Measurements from ENCODE around the gene FARP1.
"Not testable (repeated sequence)": the region's sequence is repeated elsewhere in the genome, so short reads cannot be mapped to it uniquely, and the experiment has no call there.

The FARP1 gene

GRCh38 chr13:98228661-98229341, 85.9 kb downstream of the FARP1 start:
- DNase-seq (ENCODE audit: low read depth in 2 of 2), result no peak

- DNase-seq (ENCODE audit: low read depth in 2 of 2), result not testable (repeated sequence)
Observed at GRCh38 chr13:98230762-98231161, 87.9 kb downstream of the FARP1 start.

GRCh38 chr13:98232456-98232855, 89.6 kb downstream of the FARP1 start:
- DNase-seq (ENCODE audit: low read depth in 2 of 2), result no peak

GRCh38 chr13:98233127-98233526, 90.2 kb downstream of the FARP1 start:
- no peak for DNase-seq (ENCODE audit: low read depth in 2 of 2)

DNA sequence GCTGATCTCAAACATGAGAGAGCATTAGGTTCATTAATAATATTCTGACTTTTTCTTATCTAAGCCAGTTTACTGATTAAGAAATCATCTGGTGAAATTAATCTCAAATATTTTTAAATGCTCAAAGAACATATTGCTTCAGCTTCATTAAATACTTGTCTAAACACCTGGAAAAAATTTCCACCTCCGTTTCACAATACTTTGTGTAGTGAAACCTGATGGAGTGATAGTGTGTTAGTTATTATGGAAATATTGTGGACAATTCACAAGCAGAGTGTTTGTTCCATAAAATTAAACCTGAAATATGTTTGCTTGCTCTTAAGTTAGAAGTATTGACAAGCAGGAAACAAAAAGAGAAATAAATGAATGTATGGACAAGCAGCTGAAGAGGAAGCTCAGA, 91.5 kb downstream of the FARP1 start:
- no peak for DNase-seq (ENCODE audit: low read depth in 2 of 2)

DNA sequence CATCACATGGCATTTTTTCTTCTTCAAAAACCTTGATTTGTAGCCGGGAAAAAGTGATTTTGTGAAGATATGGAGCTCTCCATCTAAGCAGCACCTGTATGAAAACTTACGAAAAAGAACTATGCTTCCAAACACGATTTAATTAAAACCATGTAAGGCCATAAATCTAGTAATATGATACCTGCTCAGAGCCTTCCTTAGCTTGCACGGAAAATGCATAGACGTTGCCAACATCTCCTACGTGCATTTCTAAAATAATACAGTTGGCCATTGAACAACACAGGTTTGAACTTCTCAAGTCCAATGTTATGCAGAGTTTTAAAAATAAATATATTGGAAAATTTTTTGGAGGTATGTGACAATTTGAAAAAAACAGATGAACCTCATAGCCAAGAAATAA, 93.3 kb downstream of the FARP1 start:
- no peak for DNase-seq (ENCODE audit: low read depth in 2 of 2)

DNA sequence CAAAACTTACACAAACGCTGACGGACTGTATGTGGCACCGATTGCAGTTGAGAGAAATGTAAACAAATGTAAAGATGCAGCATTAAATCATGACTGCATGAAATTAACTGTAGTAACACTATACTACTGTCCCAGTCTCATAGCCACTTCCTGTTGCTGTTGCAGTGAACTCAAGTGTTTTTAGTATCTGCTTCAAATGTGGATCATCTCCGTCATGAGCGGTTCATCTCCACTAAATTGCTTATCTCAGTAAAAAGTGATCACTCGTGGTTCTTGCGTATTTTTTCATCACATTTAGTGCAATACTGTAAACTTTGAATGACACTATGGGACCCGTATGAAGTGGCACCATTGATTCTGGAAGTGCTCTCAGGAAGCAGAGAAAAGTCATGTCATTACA, 94.4 kb downstream of the FARP1 start:
- DNase-seq (ENCODE audit: low read depth in 2 of 2), result no peak

DNA sequence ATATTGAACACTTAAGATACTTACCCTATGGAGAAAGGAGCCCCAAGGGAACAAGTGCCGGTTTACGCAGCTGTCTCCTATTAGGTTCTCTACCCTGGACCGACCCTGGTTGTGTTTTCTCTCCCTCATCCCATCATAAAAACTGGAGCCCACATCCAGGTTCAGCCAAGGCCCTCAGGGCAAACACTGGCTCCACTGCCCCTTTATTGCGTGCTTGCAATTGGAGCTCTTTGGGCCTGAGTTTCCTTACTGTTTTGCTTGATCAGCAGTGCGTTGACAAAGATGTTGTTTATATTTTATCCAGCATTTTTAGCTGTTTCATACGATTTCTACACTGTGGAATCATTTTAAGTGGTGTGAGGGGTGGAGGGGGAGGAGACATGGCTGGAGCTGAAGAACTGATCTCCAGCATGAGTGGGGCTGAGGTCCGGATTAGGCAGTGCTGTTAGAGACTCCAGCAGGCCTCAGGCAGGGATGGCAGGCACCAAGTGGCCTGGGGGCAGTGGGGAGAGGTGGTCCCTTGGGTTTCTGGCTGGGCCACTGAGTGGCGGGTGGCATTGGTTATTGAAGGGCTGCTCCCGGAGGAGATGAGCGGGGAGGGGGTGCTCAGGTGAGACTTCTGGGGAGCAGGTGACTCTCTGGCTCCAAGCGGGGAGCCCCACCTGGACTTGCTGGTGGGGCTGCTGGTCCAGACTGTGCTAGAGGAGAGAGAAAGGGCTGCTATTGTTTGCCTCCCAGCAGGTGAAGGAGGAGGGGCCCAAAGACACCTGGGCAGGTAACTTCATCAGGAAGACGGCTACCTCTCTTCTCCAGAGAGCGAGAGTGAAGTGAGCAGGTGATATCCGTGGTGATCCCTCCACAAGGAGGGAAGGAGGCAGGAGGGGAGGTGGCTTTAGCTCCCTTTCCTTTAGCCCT, 96.5 kb downstream of the FARP1 start:
- no peak for DNase-seq (ENCODE audit: low read depth in 2 of 2)

- DNase-seq (ENCODE audit: low read depth in 2 of 2), result no peak
Observed at GRCh38 chr13:98240135-98240534, 97.2 kb downstream of the FARP1 start.

DNA sequence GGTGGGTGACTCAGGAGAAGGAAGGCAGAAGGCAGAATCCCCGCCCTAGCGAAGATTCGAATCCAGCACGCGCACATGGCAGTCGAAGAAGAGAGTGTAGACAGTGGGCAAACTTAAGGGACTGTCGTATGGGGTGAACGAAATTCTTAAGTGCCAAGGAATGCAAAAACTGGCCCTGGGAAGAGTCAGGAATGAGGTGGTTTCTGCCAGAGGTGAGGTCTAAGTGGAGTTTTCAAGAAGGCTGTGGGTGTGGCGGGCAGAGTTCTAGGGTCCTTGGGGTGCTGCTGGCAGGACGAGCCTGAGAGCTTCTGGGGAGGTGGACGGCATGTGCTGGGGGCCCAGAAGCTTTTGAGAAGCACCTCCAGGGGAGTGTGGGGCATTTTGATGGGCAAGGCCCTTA, 98.1 kb downstream of the FARP1 start:
- DNase-seq (ENCODE audit: low read depth in 2 of 2), result no peak

DNA sequence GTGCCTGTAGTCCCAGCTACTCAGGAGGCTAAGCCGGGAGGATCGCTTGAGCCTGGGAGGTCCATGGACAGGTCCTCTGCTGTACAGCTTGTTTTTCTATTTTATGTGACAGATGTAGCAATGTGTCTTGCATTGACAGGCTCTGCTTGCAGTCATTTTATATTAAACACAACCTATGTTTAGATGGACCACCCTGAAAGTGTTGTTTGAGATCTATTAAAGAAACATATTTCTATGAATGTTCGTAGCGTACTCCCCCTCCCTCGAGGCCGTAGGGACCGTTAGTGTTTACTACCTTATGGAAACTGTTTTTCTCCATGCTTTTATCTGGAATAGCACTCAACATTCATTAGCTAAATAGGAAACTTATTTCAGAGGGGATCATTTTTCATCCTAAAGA, 99.1 kb downstream of the FARP1 start:
- no peak for DNase-seq (ENCODE audit: low read depth in 2 of 2)

DNA sequence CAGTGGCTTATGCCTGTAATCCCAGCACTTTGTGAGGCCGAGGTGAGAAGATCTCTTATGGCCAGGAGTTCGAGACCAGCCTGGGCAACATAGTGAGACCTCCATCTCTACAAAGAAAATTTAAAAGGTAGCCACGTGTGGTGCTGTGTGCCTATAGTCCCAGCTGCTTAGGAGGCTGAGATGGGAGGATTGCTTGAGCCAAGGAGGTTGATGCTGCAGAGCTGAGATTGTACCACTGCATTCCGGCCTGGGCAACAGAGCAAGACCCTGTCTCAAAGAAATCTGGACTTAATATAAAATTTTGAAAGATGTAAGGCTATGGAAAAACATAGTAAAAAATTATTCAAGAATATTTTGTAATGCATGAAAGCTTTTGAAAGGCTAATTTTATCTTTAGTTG, 99.5 kb downstream of the FARP1 start:
- DNase-seq (ENCODE audit: low read depth in 2 of 2), result no peak

- DNase-seq (ENCODE audit: low read depth in 2 of 2), result no peak
Observed at GRCh38 chr13:98243929-98244272, 101.0 kb downstream of the FARP1 start.

DNA sequence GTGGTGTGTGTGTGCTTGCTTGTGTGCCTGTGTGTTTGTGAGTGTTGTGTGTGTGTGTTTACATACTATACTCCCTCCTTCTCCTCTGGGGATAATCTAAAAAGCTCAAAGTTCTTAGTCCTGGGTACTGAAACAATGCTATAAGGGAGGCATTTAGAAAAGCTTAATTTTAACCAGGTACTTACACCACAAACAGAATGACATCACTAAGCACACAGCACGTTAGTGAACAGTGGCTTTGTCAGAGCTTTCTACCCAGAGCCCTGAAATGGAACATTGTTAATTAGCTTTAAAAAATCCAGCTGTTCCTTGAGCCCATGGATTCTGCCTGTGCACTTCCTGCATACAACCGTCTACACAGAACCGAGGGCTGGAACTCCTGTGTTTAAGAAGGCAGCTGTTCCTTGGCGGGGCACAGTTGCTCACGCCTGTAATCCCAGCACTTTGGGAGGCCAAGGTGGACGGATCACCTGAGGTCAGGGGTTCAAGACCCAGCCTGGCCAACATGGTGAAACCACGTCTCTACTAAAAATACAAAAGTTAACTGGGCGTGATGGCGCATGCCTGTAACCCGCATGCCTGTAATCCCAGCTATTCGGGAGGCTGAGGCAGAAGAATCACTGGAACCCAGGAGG, 103.8 kb downstream of the FARP1 start:
- DNase-seq (ENCODE audit: low read depth in 2 of 2), result no peak

DNA sequence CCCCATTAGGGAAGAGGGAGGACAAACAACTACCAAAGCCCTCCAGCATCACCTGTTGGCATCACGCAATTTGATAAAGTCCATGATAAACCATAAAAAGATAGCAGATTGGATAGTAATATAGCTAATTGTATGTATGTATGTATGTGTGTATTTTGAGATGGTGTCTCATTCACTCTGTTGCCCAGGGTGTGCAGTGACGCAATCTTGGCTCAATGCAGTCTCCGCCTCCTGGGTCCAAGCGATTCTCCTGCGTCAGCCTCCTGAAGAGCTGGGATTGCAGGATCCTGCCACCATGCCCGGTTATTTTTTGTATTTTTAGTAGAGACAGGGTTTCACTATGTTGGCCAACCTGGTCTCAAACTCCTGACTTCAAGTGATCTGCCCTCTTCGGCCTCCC, 108.8 kb downstream of the FARP1 start:
- DNase-seq (ENCODE audit: low read depth in 2 of 2), result no peak

DNA sequence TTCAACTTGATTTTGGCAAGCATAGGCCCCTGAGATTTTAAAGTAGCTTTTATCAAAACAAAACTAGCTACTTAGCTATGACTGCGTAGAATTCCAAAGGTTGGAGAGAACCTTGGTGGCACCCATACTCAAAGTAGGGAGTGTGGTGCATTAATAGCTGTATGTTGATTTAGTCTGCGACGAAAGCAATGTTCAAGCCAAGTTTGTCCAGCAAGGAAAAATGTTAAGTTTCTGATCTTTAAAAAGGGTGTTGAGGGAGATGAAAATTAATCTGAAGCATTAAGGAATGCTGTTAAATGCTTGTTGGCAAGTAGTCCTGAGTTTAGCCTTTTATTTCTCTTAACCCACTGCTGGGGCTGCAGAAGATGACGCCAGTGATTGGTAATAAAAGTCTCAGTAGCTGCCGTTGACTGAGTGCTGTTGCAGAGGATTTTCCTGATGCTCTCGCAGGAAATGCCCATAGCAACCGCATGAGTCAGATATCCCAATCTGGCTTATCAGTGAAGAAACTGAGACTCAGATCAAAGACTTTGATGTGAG, 110.1 kb downstream of the FARP1 start:
- no peak for DNase-seq (ENCODE audit: low read depth in 2 of 2)

DNA sequence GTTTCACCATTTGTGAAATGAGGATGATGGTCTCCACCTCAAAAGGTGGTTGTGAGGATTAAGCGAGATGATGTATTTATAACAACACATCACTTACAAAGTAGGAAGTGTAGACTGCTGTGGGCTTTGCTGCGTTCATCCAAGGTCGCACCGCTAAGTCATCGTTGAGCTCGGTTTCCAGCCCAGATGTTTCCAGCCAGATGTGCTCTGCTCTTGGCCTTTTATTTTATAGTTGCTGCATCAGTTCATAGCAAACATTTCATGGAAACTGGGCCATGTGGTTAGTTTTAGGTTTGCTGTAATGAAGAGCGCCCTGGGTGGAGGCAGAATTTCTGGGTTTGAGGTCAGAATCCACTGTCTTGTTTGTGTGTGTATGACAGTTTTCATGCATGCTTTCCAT, 110.6 kb downstream of the FARP1 start:
- DNase-seq (ENCODE audit: low read depth in 2 of 2), result no peak

DNA sequence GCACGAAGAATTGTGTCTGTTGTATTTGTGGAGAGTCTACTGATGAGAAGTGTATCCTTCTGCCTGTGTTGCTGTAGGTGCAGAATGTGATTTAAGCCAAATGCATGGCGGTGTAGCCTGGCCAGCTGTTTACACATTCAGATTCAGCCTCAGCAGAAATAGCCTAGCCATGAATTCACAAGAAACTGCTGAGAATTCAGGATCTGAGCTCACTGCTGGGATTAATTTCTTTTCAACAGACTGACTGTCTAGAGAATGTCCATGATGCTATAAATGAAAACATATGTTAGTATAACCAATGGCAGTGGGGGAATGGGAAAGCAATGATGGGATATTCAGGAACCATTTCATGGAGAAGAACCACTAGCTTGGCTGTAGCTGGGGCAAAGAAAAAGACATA, 111.6 kb downstream of the FARP1 start:
- DNase-seq (ENCODE audit: low read depth in 2 of 2), result no peak

- DNase-seq (ENCODE audit: low read depth in 2 of 2), result no peak
Observed at GRCh38 chr13:98258226-98258625, 115.3 kb downstream of the FARP1 start.

DNA sequence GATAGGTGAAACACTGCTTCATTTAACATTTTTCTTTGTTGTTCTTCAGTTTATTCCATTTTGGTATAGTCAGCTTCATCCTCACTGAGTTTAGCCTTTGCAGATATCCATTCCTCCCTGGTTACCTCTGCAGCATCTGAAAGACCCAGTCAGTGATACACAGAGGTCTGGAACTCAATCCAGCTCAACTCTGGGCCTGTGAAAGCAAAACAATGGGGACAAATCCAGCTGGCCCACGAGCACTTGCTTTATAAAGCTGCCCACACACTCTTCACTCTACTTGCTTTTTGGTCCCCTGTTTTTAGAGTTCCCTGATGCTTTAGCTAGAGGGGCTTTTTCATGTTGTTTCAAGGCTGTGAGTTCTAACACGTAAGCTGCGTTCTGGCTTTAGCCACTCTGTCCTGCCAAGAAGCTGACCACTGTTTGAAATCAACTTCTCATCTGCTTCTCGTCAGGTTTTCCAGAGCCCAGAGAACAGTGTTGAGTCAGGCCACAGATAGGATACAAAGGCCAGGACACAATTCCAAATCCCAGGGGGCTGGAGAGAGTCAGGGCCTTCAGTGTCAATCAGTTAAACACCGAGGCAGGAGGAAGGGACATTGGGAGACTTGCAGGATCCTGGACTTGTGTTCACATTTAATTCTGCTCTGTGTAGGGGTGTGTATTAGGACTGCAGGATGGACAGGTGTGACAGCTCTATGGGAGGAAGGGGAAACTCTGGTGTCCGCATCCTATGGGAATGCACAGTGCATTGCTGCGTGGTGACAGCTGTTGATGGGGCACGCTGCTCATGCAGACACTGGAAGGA, 117.7 kb downstream of the FARP1 start:
- no peak for DNase-seq (ENCODE audit: low read depth in 2 of 2)

- DNase-seq (ENCODE audit: low read depth in 2 of 2), result no peak
Observed at GRCh38 chr13:98261165-98261702, 118.3 kb downstream of the FARP1 start.

GRCh38 chr13:98262292-98262691, 119.4 kb downstream of the FARP1 start:
- no peak for DNase-seq (ENCODE audit: low read depth in 2 of 2)

Data from stimulated activated CD4-positive, alpha-beta T cell treated with anti-CD3 and anti-CD28 coated beads, Interleukin-1b, Interleukin-23, amount 100 ng/mL, for 4 hours (primary cell).